SK-N-SH (cell line): Measurements from ENCODE around the gene RHBDF2.

Experiments used
- EP300 ChIP-seq, 2 experiments: IDR thresholded peaks; 2 replicates each; pipeline versions ENCODE4 v1.4.0 to v1.6.1; 2012; ENCODE audit warnings: borderline replicate concordance in 1 of 2, low read depth in 1 of 2, low read length in 1 of 2
- EZH2phosphoT487 ChIP-seq: fragments of 200-600 bp; sonication (generic); IDR thresholded peaks from 2 replicates; pipeline ENCODE4 v1.6.1; 2017; ENCODE audit warnings: low read depth, mixed run types, mild to moderate bottlenecking, antibody characterized with exemption, moderate library complexity, borderline replicate concordance
- JUND ChIP-seq: IDR thresholded peaks from 2 replicates; pipeline ENCODE4 v1.4.0; 2012
- POLR2AphosphoS5 ChIP-seq: IDR thresholded peaks from 2 replicates; pipeline ENCODE4 v1.6.1; 2012; ENCODE audit warnings: low read depth, low read length
- RAD21 ChIP-seq: IDR thresholded peaks from 2 replicates; pipeline ENCODE4 v1.6.1; 2012; ENCODE audit warnings: mild to moderate bottlenecking, low read length
- RFX5 ChIP-seq: IDR thresholded peaks from 2 replicates; pipeline ENCODE4 v1.6.1; 2012; ENCODE audit warnings: mild to moderate bottlenecking, improper control_type of control experiment, low read length
- TF ChIP-seq, protein P1 (sequence below): fragments of 200-600 bp; sonication (generic); IDR thresholded peaks from 2 replicates; pipeline ENCODE4 v1.6.1; 2017; ENCODE audit warnings: antibody characterized with exemption, mild to moderate bottlenecking, moderate library complexity

- TF ChIP-seq, protein P1, sequence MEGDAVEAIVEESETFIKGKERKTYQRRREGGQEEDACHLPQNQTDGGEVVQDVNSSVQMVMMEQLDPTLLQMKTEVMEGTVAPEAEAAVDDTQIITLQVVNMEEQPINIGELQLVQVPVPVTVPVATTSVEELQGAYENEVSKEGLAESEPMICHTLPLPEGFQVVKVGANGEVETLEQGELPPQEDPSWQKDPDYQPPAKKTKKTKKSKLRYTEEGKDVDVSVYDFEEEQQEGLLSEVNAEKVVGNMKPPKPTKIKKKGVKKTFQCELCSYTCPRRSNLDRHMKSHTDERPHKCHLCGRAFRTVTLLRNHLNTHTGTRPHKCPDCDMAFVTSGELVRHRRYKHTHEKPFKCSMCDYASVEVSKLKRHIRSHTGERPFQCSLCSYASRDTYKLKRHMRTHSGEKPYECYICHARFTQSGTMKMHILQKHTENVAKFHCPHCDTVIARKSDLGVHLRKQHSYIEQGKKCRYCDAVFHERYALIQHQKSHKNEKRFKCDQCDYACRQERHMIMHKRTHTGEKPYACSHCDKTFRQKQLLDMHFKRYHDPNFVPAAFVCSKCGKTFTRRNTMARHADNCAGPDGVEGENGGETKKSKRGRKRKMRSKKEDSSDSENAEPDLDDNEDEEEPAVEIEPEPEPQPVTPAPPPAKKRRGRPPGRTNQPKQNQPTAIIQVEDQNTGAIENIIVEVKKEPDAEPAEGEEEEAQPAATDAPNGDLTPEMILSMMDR = no peak
- no peak for TF ChIP-seq RFX5
- TF ChIP-seq EP300 (IDR thresholded peaks at IDR 0.05; ENCODE audit: borderline replicate concordance in 1 of 2, low read depth in 1 of 2, low read length in 1 of 2) = no peak
- no peak for TF ChIP-seq RAD21
- no peak for TF ChIP-seq EZH2phosphoT487
- TF ChIP-seq JUND = no peak
- TF ChIP-seq POLR2AphosphoS5 = no peak
Measured at GRCh38 chr17:76474238-76474637, 27.0 kb downstream of the RHBDF2 start.
